Endothelial cell of umbilical vein (primary cell): Measurements from ENCODE around the gene RSBN1. TPM values are rescaled to one million over a fixed set of nuclear protein-coding genes. Genes with fewer than 3 reads are reported as not detected.

Experiments
- BruUV-seq: library from RNA; stranded (reverse); fragments of 400-500 nt; replicated peaks from 2 replicates; lab custom pipeline; 2021; lab: Mats Ljungman, UMichigan
- CTCF ChIA-PET: fragments of 300-600, 350-600 bp; sonication (Branson Sonifier 250); formaldehyde crosslinking; loops from one replicate; lab custom pipeline; 2021; ENCODE audit warnings: antibody characterized with exemption, inconsistent platforms; lab: Charles Lee
- POLR2A ChIA-PET: fragments of 300-600, 350-600 bp; sonication (Branson Sonifier 250); formaldehyde crosslinking; loops from one replicate; lab custom pipeline; 2021; ENCODE audit warnings: antibody characterized with exemption, inconsistent platforms; lab: Charles Lee
- DNase-seq: peaks from one replicate; pipeline ENCODE4 v3.0.0-alpha.2; 2011; ENCODE audit warnings: low read depth, low spot score
- FAIRE-seq: peaks from 2 replicates; lab custom pipeline; 2011; peaks lifted over from hg19 to GRCh38; lab: Jason Lieb, UNC
- H2AFZ ChIP-seq: 2 replicates; pipeline ENCODE4 v1.6.0; 2012; ENCODE audit warnings: low read depth, low read length, control low read depth, inconsistent platforms
- H3K27ac ChIP-seq: 2 replicates; pipeline ENCODE4 v1.5.1; 2011; ENCODE audit warnings: low read depth, mild to moderate bottlenecking, control low read depth, low read length, moderate library complexity; ENCODE audit not compliant: insufficient read depth
- H3K27me3 ChIP-seq, 2 experiments: 2 replicates each; pipeline versions ENCODE4 v1.6.0 to v1.6.1; 2011; ENCODE audit warnings: low read length in 2 of 2, mixed read lengths in 1 of 2; ENCODE audit not compliant: control insufficient read depth in 2 of 2, insufficient read depth in 2 of 2
- H3K36me3 ChIP-seq, 2 experiments: 2 replicates in 1 of 2; 3 replicates in 1 of 2; pipeline ENCODE4 v1.5.1; 2011; ENCODE audit warnings: low read length in 2 of 2, mild to moderate bottlenecking in 1 of 2, moderate library complexity in 1 of 2; ENCODE audit not compliant: control insufficient read depth in 2 of 2, insufficient read depth in 2 of 2; ENCODE audit errors: extremely low read depth in 1 of 2
- H3K4me1 ChIP-seq: 3 replicates; pipeline ENCODE4 v1.5.1; 2011; ENCODE audit warnings: mild to moderate bottlenecking, low read length; ENCODE audit not compliant: control insufficient read depth, insufficient read depth; ENCODE audit errors: extremely low read depth
- H3K4me2 ChIP-seq: 2 replicates; pipeline ENCODE4 v1.6.1; 2011; ENCODE audit warnings: low read length, control low read depth, mixed read lengths; ENCODE audit not compliant: insufficient read depth
- H3K4me3 ChIP-seq, 3 experiments: fragments of 200-600 bp in 1 of 3; sonication (generic), shearing (Covaris generic) in 1 of 3; replicated peaks in 1 of 3; 2 replicates each; pipeline ENCODE4 v1.5.1; 2011 to 2016; ENCODE audit warnings: control low read depth in 3 of 3, low read length in 3 of 3, mild to moderate bottlenecking in 2 of 3, inconsistent platforms in 1 of 3, low read depth in 1 of 3, moderate library complexity in 1 of 3; ENCODE audit not compliant: insufficient read depth in 1 of 3
- H3K79me2 ChIP-seq: 2 replicates; pipeline ENCODE4 v1.6.0; 2012; ENCODE audit warnings: low read length, inconsistent platforms; ENCODE audit not compliant: control insufficient read depth, insufficient read depth
- H3K9ac ChIP-seq: replicated peaks from 2 replicates; pipeline ENCODE3; 2011; ENCODE audit warnings: low read length, control low read depth; ENCODE audit not compliant: insufficient read depth; ENCODE audit errors: extremely low read depth
- H3K9me1 ChIP-seq: replicated peaks from 3 replicates; pipeline ENCODE4 v1.6.0; 2011; ENCODE audit warnings: mild to moderate bottlenecking, low read length; ENCODE audit not compliant: control insufficient read depth, insufficient read depth; ENCODE audit errors: extremely low read depth
- H3K9me3 ChIP-seq: replicated peaks from 2 replicates; pipeline ENCODE4 v1.5.1; 2012; ENCODE audit warnings: low read length, inconsistent platforms; ENCODE audit not compliant: control insufficient read depth, insufficient read depth
- H4K20me1 ChIP-seq: replicated peaks from 2 replicates; pipeline ENCODE3; 2011; ENCODE audit warnings: mild to moderate bottlenecking, low read length; ENCODE audit not compliant: control insufficient read depth, insufficient read depth; ENCODE audit errors: extremely low read depth
- EZH2 ChIP-seq: IDR thresholded peaks from 2 replicates; pipeline ENCODE4 v1.6.1; 2012; ENCODE audit warnings: borderline replicate concordance, low read depth, mild to moderate bottlenecking, moderate library complexity, low read length, inconsistent platforms; ENCODE audit not compliant: severe bottlenecking
- FOS ChIP-seq: IDR thresholded peaks from 2 replicates; pipeline ENCODE4 v1.6.1; 2011; ENCODE audit warnings: mild to moderate bottlenecking, low read length, moderate library complexity, borderline replicate concordance; ENCODE audit not compliant: insufficient read depth
- GATA2 ChIP-seq: IDR thresholded peaks from 2 replicates; pipeline ENCODE4 v1.7.0; 2011; ENCODE audit warnings: low read depth, mild to moderate bottlenecking, moderate library complexity, mixed read lengths, low read length; ENCODE audit not compliant: insufficient read length, insufficient read depth
- JUN ChIP-seq: IDR thresholded peaks from 2 replicates; pipeline ENCODE4 v1.6.1; 2011; ENCODE audit warnings: borderline replicate concordance, low read depth; ENCODE audit not compliant: insufficient read length, insufficient read depth
- MYC ChIP-seq: IDR thresholded peaks from one replicate; pipeline ENCODE4 v1.6.1; 2011; ENCODE audit warnings: mild to moderate bottlenecking, low read depth, low read length
- POLR2A ChIP-seq: IDR thresholded peaks from 2 replicates; pipeline ENCODE4 v1.6.1; 2012; ENCODE audit warnings: low read depth, mild to moderate bottlenecking, control low read depth, low read length
- POLR2AphosphoS5 ChIP-seq: IDR thresholded peaks from 2 replicates; pipeline ENCODE4 v1.6.1; 2012; ENCODE audit warnings: low read depth, mild to moderate bottlenecking, control low read depth, low read length, moderate library complexity; ENCODE audit not compliant: insufficient read depth
- dilution Hi-C: fragments of 300-500 bp; cut with MboI; formaldehyde crosslinking; loops from one replicate; pipeline ENCODE4 v1.15.0; 2019; ENCODE audit warnings: low sequenced_read_pairs; ENCODE audit not compliant: extremely low pct_ligation_motif_present
- intact Hi-C: fragments of 100-400 bp; cut with micrococcal nuclease; formaldehyde crosslinking; loops from one replicate; pipeline ENCODE4 v1.10.0; 2022
- polyA plus RNA-seq, 4 experiments: library from polyadenylated mRNA; depleted of rRNA in 3 of 4; stranded (reverse) in 3 of 4; unstranded in 1 of 4; fragments of >200 nt; gene quantifications; 2 replicates each; pipeline versions ENCODE4 v1.2.1 to v1.2.3, GENCODE V29; 2011 to 2012; ENCODE audit warnings: missing spikeins in 1 of 4
- total RNA-seq: library from RNA; stranded (reverse); gene quantifications from 2 replicates; pipeline ENCODE4 v1.2.3, GENCODE V29; 2021
- TF ChIP-seq, protein P1 (sequence below): IDR thresholded peaks from 2 replicates; pipeline ENCODE4 v1.6.1; 2011; ENCODE audit not compliant: insufficient read depth, insufficient read length
- TF ChIP-seq, protein P2 (sequence below), 2 donors: IDR thresholded peaks; 1 replicate in 1 of 2; 2 replicates in 1 of 2; pipeline ENCODE4 v1.5.1; 2011; ENCODE audit warnings: low read length in 2 of 2, mild to moderate bottlenecking in 2 of 2, moderate library complexity in 2 of 2, control low read depth in 1 of 2, inconsistent platforms in 1 of 2, low read depth in 1 of 2; ENCODE audit not compliant: insufficient read depth in 1 of 2; ENCODE audit errors: extremely low read depth in 1 of 2

RSBN1 gene
- total and polyA plus RNA-seq, 2 donors (not counting 3 experiments of a cell fraction or from before 2014, with no cell fraction given) = 4.0 to 13.4 TPM

DNA sequence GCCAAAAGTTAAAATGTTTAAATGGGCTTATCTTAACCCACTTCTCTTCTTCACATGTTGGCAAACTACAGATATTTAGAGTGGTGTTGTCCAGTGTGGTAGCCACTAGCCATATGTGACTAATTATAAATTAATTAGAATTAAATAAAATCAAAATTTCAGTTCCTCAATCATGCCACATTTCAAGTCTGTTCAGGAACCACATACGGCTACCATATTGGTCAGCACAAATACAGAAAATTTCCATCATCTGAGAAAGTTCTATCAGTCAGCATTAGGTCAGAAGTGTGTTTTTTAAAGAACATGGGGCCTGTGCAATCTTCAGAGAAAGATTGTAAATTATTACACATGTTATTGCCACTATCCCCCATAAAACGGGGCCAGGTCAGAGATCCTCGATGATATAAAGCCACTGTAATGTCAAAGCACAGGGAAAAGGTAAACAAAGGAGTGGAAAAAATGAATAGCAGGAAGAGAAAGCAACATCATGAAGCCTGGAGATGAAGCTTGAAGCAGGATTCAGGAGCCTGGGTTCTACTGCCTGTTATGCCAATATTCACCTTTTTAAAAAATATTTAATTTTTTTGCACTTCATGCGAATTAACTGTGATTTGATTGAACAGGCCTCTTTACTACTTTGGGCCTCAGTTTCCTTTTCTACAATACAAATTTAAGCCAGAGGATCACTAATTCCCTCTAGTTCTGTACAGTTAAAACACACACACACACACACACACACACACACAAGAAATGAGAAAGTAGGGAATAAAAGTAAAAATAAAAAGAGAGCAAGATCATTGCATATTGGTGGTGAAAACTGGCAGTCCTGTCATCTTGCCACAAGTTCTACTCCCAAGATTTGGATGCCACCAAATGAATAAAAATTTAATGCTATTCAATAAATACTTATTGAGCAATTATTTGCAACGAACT lies 2.3 kb downstream of the RSBN1 start:
- peak; percentile 37 for FAIRE-seq
- dilution Hi-C loops = no loop called here
- BruUV-seq = no TSS peak
- TF ChIP-seq EZH2 (no peak), JUN (peak; percentile 20)
- peak; percentile 75 for DNase-seq
- CTCF ChIA-PET = no interaction called here
- POLR2A ChIA-PET = no interaction called here
- H3K79me2 ChIP-seq = peaks cover 64% of the 10 kb centered on the region
- no peak overlapping the region for H2AFZ ChIP-seq
- peak overlapping the region; percentile 92 for H3K4me2 ChIP-seq
- no peak overlapping the region for H3K9ac ChIP-seq
- H3K27ac ChIP-seq = no peak overlapping the region
- H4K20me1 ChIP-seq = no peaks in the 10 kb centered on the region
- H3K9me1 ChIP-seq = no peaks in the 10 kb centered on the region
- no peaks in the 10 kb centered on the region for H3K9me3 ChIP-seq
- no peaks in the 10 kb centered on the region for H3K27me3 ChIP-seq
- no peaks in the 10 kb centered on the region for H3K36me3 ChIP-seq
- intact Hi-C loops = loop anchor here (5.0 kb wide), 3 partner anchors 668 to 1093 kb away; partner anchors contain the start of genes PPM1J and TRIM33
- H3K4me3 ChIP-seq = peak overlapping the region; percentile 4 to 74 (median 65)
- H3K4me1 ChIP-seq = peaks cover 28% of the 10 kb centered on the region

DNA sequence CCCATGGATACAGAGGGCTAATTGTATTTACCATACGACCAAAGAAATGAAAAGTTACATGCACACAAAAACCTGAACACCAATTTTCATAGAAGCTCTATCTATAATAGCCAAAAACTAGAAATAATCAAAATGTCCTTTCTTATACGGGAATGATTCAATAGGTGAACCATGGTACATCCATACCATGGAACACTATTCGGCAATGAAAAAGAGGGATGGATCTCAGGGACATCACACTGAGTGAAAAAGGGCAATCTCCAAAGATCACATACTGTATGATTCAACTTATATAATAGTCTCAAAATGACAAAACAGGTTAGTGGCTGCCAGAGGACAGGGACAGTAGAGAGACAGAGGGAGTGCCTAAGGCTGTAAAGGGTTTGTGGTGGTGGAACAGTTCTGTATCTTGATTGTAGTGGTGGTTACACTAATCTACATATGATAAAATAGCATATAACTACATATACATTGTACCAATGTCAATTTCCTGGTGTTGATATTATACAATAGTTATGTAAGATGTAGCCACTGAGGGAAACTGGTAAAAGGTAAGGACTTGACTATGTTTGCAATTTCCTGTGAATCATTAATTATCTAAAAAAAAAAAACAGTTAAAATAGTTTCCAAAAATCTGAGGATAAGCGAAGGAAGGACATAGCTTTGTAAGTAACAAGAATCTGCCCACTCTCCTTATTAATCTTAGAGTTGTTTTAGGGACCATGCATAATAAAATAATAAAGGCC lies 3.7 kb downstream of the RSBN1 start:
- dilution Hi-C loops (no loop called here), intact Hi-C loops (no loop called here)
- Histone ChIP-seq H3K4me1 (peaks cover 34% of the 10 kb centered on the region), H3K4me3 (no peak overlapping the region), H3K79me2 (peaks cover 77% of the 10 kb centered on the region), H3K9me3 (no peaks in the 10 kb centered on the region), H2AFZ (no peak overlapping the region), H3K27me3 (no peaks in the 10 kb centered on the region), H3K4me2 (peak overlapping the region; percentile 92), H3K36me3 (no peaks in the 10 kb centered on the region), H3K27ac (no peak overlapping the region), H3K9ac (no peak overlapping the region), H4K20me1 (no peaks in the 10 kb centered on the region), H3K9me1 (no peaks in the 10 kb centered on the region)
- no TSS peak for BruUV-seq
- POLR2A ChIA-PET = no interaction called here
- FAIRE-seq = no peak
- DNase-seq = peak; percentile 9
- CTCF ChIA-PET = no interaction called here
- TF ChIP-seq EZH2 (no peak), POLR2AphosphoS5 (no peak), GATA2 (no peak), FOS (no peak), JUN (no peak), MYC (no peak), POLR2A (no peak)
- TF ChIP-seq, protein P1, sequence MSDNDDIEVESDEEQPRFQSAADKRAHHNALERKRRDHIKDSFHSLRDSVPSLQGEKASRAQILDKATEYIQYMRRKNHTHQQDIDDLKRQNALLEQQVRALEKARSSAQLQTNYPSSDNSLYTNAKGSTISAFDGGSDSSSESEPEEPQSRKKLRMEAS = no peak
- TF ChIP-seq, protein P2, sequence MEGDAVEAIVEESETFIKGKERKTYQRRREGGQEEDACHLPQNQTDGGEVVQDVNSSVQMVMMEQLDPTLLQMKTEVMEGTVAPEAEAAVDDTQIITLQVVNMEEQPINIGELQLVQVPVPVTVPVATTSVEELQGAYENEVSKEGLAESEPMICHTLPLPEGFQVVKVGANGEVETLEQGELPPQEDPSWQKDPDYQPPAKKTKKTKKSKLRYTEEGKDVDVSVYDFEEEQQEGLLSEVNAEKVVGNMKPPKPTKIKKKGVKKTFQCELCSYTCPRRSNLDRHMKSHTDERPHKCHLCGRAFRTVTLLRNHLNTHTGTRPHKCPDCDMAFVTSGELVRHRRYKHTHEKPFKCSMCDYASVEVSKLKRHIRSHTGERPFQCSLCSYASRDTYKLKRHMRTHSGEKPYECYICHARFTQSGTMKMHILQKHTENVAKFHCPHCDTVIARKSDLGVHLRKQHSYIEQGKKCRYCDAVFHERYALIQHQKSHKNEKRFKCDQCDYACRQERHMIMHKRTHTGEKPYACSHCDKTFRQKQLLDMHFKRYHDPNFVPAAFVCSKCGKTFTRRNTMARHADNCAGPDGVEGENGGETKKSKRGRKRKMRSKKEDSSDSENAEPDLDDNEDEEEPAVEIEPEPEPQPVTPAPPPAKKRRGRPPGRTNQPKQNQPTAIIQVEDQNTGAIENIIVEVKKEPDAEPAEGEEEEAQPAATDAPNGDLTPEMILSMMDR (IDR thresholded peaks at IDR 0.05; ENCODE audit: extremely low read depth in 1 of 2, insufficient read depth in 1 of 2, low read depth in 1 of 2, low read length in 2 of 2) = no peak
